ENCODE results near the gene PEDS1. TPM values are rescaled to one million over a fixed set of nuclear protein-coding genes. Genes with fewer than 3 reads are reported as not detected.
A peak's percentile ranks its signal among the peaks of the same experiment; 100 is the strongest.

PEDS1 gene
- total and polyA plus RNA-seq, 2 of the 13 experiments (the other 11 are each of a cell fraction or from before 2014, with no cell fraction given): 30.5 to 93.9 TPM

DNA sequence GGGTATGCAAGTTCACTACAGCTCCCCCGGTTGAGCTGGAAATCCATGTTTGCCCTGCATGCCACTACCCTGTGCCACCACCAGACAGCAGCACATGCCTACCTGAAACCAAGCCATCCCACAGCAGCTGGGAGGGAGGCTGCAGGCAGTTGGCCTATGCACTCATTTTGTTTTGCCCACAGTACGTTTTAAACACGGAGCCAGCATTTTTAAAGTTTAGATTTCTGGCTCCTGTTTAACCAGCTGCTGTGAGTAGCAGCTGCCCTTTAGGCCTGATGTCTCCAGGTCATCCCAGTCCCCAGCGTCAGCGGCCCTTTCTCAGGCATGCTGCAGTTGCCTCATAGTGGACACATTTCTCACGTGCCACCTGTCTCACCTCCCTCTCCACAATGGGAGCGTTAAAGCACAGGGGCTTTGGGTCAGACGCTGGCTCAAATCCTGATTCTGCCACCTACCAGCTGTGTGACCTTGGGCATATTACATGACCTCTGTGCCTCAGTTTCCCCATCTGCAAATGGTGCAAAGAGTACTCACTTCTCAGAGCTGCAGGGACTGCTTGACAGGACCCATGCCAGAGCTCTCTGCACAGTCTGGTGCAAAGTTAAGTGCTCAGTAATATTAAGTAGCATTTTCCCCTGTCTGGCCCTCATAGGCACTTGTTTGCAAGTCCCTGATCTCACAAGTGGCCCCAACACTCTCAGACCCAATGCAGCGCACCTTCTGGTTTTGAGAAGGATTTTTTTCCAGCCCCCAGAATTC is 32.4 kb downstream of the PEDS1 start (continued):
- TF ChIP-seq ZNF652 (CRISPR knock-in tag; IDR thresholded peaks at IDR 0.05; ENCODE audit: borderline replicate concordance, low read depth) (0 out of 2 replicates have a peak, but pooled peaks have one; percentile 7), SMAD1 (CRISPR knock-in tag; IDR thresholded peaks at IDR 0.05; ENCODE audit: borderline replicate concordance, low read depth) (peak; percentile 83; the same call in 1 of the 2 replicates), ZNF253 (CRISPR knock-in tag; IDR thresholded peaks at IDR 0.05; ENCODE audit: borderline replicate concordance) (peak; percentile 68; the same call in 1 of the 2 replicates), CEBPB (IDR thresholded peaks at IDR 0.05; ENCODE audit: borderline replicate concordance, low read depth, low read length) (peak; percentile 83; the same call in 1 of the 2 replicates), RXRB (CRISPR knock-in tag; IDR thresholded peaks at IDR 0.05; ENCODE audit: borderline replicate concordance) (peak; percentile 82), CEBPG (CRISPR knock-in tag; IDR thresholded peaks at IDR 0.05) (peak; percentile 76), HNF4A (CRISPR knock-in tag; IDR thresholded peaks at IDR 0.05) (peak; percentile 60; the same call in 1 of the 2 replicates), MAFK (conservative IDR thresholded peaks at IDR 0.05 in 1 of 2, IDR thresholded peaks at IDR 0.05 in 1 of 2; ENCODE audit: low read length in 2 of 2) (peak in 1 of 2 experiments; percentile 33; a peak in 1 of 4 replicates), CENPX (CRISPR knock-in tag; IDR thresholded peaks at IDR 0.05) (no peak), MEIS1 (CRISPR knock-in tag; IDR thresholded peaks at IDR 0.05; ENCODE audit: borderline replicate concordance) (peak; percentile 20; the same call in 1 of the 2 replicates), FOXO1 (CRISPR knock-in tag; IDR thresholded peaks at IDR 0.05) (peak; percentile 58; the same call in 1 of the 2 replicates), ZNF333 (CRISPR knock-in tag; IDR thresholded peaks at IDR 0.05; ENCODE audit: borderline replicate concordance) (peak; percentile 71; the same call in 1 of the 2 replicates), ZNF670 (CRISPR knock-in tag; IDR thresholded peaks at IDR 0.05; ENCODE audit: borderline replicate concordance) (no peak), ZNF224 (CRISPR knock-in tag; IDR thresholded peaks at IDR 0.05) (peak; percentile 94), MZF1 (CRISPR knock-in tag; IDR thresholded peaks at IDR 0.05; ENCODE audit: borderline replicate concordance) (no peak), SSRP1 (CRISPR knock-in tag; IDR thresholded peaks at IDR 0.05) (peak; percentile 84; the same call in 1 of the 2 replicates), NR2F6 (IDR thresholded peaks at IDR 0.05) (peak; percentile 61), NR2F6 (CRISPR knock-in tag; IDR thresholded peaks at IDR 0.05) (peak; percentile 36), CHD4 (IDR thresholded peaks at IDR 0.05; ENCODE audit: borderline replicate concordance, low read length) (no peak), NFKB2 (CRISPR knock-in tag; IDR thresholded peaks at IDR 0.05; ENCODE audit: borderline replicate concordance) (peak; percentile 62; the same call in 1 of the 2 replicates), ZNF678 (CRISPR knock-in tag; IDR thresholded peaks at IDR 0.05) (no peak), ZNF589 (CRISPR knock-in tag; conservative IDR thresholded peaks at IDR 0.05) (peak; percentile 58; the same call in 1 of the 2 replicates)
- TF ChIP-seq, protein P1, sequence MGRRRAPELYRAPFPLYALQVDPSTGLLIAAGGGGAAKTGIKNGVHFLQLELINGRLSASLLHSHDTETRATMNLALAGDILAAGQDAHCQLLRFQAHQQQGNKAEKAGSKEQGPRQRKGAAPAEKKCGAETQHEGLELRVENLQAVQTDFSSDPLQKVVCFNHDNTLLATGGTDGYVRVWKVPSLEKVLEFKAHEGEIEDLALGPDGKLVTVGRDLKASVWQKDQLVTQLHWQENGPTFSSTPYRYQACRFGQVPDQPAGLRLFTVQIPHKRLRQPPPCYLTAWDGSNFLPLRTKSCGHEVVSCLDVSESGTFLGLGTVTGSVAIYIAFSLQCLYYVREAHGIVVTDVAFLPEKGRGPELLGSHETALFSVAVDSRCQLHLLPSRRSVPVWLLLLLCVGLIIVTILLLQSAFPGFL (CRISPR knock-in tag; IDR thresholded peaks at IDR 0.05): no peak
- TF ChIP-seq, protein P2, sequence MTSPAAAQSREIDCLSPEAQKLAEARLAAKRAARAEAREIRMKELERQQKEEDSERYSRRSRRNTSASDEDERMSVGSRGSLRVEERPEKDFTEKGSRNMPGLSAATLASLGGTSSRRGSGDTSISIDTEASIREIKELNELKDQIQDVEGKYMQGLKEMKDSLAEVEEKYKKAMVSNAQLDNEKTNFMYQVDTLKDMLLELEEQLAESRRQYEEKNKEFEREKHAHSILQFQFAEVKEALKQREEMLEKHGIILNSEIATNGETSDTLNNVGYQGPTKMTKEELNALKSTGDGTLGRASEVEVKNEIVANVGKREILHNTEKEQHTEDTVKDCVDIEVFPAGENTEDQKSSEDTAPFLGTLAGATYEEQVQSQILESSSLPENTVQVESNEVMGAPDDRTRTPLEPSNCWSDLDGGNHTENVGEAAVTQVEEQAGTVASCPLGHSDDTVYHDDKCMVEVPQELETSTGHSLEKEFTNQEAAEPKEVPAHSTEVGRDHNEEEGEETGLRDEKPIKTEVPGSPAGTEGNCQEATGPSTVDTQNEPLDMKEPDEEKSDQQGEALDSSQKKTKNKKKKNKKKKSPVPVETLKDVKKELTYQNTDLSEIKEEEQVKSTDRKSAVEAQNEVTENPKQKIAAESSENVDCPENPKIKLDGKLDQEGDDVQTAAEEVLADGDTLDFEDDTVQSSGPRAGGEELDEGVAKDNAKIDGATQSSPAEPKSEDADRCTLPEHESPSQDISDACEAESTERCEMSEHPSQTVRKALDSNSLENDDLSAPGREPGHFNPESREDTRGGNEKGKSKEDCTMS (CRISPR knock-in tag; conservative IDR thresholded peaks at IDR 0.05): peak; percentile 23; the same call in 1 of the 2 replicates
- TF ChIP-seq, protein P3, sequence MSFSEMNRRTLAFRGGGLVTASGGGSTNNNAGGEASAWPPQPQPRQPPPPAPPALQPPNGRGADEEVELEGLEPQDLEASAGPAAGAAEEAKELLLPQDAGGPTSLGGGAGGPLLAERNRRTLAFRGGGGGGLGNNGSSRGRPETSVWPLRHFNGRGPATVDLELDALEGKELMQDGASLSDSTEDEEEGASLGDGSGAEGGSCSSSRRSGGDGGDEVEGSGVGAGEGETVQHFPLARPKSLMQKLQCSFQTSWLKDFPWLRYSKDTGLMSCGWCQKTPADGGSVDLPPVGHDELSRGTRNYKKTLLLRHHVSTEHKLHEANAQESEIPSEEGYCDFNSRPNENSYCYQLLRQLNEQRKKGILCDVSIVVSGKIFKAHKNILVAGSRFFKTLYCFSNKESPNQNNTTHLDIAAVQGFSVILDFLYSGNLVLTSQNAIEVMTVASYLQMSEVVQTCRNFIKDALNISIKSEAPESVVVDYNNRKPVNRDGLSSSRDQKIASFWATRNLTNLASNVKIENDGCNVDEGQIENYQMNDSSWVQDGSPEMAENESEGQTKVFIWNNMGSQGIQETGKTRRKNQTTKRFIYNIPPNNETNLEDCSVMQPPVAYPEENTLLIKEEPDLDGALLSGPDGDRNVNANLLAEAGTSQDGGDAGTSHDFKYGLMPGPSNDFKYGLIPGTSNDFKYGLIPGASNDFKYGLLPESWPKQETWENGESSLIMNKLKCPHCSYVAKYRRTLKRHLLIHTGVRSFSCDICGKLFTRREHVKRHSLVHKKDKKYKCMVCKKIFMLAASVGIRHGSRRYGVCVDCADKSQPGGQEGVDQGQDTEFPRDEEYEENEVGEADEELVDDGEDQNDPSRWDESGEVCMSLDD (CRISPR knock-in tag; IDR thresholded peaks at IDR 0.05; ENCODE audit: borderline replicate concordance): no peak

Data from HepG2 (cell line).